ENCODE measurements around the gene HSPG2. TPM values are rescaled to one million over a fixed set of nuclear protein-coding genes. Genes with fewer than 3 reads are reported as not detected.

HSPG2 gene
- total and polyA plus RNA-seq, 10 of the 15 experiments (the other 5 are each of a cell fraction or from before 2014, with no cell fraction given): 0.30 to 3.4 (median 0.73) TPM; not detected in 2

DNA sequence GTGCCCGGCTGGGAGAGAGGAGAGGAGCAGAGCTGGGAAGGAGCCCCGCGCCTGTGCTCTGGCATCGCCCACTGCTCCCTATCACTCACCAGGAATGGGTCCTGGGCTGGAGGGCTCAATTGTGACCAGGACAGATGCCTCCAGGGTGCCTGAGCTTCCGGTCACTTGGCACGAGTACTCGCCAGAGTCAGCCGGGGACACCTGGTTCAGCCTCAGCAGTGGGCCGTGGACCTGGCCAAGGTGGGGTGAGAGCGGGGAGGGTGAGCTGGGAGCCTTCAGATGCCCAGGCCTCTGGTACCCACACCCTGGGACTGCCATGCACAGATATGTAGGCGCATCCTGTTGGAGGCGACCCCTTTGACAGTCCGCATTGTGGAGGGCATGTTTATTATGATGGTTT lies 93.9 kb downstream of the HSPG2 start:
- DNase-seq (ENCODE audit: low read depth, low spot score): no peak
- no peak overlapping the region for H3K27ac ChIP-seq (ENCODE audit: control insufficient read depth, insufficient read depth)
- ATAC-seq: no peak
- H2AFZ ChIP-seq (ENCODE audit: control insufficient read depth, low read depth, low read length): no peak overlapping the region
- CTCF ChIA-PET: no interaction called here
- H3K9ac ChIP-seq (ENCODE audit: control insufficient read depth, insufficient read depth, low read length): no peak overlapping the region
- no peaks in the 10 kb centered on the region for H3K9me3 ChIP-seq (replicated peaks; ENCODE audit: control insufficient read depth, insufficient read depth, low read length)
- POLR2A ChIA-PET: no interaction called here
- no peaks in the 10 kb centered on the region for H4K20me1 ChIP-seq (ENCODE audit: control insufficient read depth, insufficient read depth)
- H3K36me3 ChIP-seq (ENCODE audit: control insufficient read depth in 2 of 2, insufficient read depth in 2 of 2, low read length in 1 of 2): no peaks in the 10 kb centered on the region
- intact Hi-C loops (cut with micrococcal nuclease; ENCODE audit: unreplicated experiment) (no loop called here), in situ Hi-C loops (cut with MboI) (no loop called here)
- 67% methylated on average over 9 of the region's 13 CpGs for WGBS (ENCODE audit: insufficient coverage, insufficient replicate concordance, low lambda C conversion rate, missing lambda C conversion rate)
- no TSS peak for BruUV-seq (replicated peaks)
- TF ChIP-seq CBX5 (IDR thresholded peaks at IDR 0.05; ENCODE audit: low read depth): no peak
- no peak for TF ChIP-seq MYB (IDR thresholded peaks at IDR 0.05; ENCODE audit: borderline replicate concordance, low read depth, low read length)
- no peak for TF ChIP-seq TARDBP (IDR thresholded peaks at IDR 0.05; ENCODE audit: borderline replicate concordance)
- TF ChIP-seq, protein P1, sequence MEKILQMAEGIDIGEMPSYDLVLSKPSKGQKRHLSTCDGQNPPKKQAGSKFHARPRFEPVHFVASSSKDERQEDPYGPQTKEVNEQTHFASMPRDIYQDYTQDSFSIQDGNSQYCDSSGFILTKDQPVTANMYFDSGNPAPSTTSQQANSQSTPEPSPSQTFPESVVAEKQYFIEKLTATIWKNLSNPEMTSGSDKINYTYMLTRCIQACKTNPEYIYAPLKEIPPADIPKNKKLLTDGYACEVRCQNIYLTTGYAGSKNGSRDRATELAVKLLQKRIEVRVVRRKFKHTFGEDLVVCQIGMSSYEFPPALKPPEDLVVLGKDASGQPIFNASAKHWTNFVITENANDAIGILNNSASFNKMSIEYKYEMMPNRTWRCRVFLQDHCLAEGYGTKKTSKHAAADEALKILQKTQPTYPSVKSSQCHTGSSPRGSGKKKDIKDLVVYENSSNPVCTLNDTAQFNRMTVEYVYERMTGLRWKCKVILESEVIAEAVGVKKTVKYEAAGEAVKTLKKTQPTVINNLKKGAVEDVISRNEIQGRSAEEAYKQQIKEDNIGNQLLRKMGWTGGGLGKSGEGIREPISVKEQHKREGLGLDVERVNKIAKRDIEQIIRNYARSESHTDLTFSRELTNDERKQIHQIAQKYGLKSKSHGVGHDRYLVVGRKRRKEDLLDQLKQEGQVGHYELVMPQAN (conservative IDR thresholded peaks at IDR 0.05): no peak
- TF ChIP-seq SMAD1 (IDR thresholded peaks at IDR 0.05; ENCODE audit: low read depth, partially characterized antibody): no peak
- TF ChIP-seq POLR2AphosphoS2 (IDR thresholded peaks at IDR 0.05; ENCODE audit: low read depth, low read length): no peak
- TF ChIP-seq KDM1A (IDR thresholded peaks at IDR 0.05; ENCODE audit: borderline replicate concordance): no peak
- no peak for TF ChIP-seq RBBP5 (conservative IDR thresholded peaks at IDR 0.05)
- no peak for TF ChIP-seq PML (IDR thresholded peaks at IDR 0.05; ENCODE audit: low read length)
- TF ChIP-seq HDGF (IDR thresholded peaks at IDR 0.05): no peak
- no peak for TF ChIP-seq IRF4 (IDR thresholded peaks at IDR 0.05; ENCODE audit: low read depth, low read length)
- TF ChIP-seq, protein P2, sequence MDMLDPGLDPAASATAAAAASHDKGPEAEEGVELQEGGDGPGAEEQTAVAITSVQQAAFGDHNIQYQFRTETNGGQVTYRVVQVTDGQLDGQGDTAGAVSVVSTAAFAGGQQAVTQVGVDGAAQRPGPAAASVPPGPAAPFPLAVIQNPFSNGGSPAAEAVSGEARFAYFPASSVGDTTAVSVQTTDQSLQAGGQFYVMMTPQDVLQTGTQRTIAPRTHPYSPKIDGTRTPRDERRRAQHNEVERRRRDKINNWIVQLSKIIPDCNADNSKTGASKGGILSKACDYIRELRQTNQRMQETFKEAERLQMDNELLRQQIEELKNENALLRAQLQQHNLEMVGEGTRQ (IDR thresholded peaks at IDR 0.05; ENCODE audit: borderline replicate concordance, low read depth, low read length): no peak
- TF ChIP-seq ZNF24 (IDR thresholded peaks at IDR 0.05): no peak
- no peak for TF ChIP-seq MTA2 (IDR thresholded peaks at IDR 0.05; ENCODE audit: low read depth)
- TF ChIP-seq, protein P3, sequence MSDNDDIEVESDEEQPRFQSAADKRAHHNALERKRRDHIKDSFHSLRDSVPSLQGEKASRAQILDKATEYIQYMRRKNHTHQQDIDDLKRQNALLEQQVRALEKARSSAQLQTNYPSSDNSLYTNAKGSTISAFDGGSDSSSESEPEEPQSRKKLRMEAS (IDR thresholded peaks at IDR 0.05; ENCODE audit: low read depth, low read length): no peak
- TF ChIP-seq, protein P4, sequence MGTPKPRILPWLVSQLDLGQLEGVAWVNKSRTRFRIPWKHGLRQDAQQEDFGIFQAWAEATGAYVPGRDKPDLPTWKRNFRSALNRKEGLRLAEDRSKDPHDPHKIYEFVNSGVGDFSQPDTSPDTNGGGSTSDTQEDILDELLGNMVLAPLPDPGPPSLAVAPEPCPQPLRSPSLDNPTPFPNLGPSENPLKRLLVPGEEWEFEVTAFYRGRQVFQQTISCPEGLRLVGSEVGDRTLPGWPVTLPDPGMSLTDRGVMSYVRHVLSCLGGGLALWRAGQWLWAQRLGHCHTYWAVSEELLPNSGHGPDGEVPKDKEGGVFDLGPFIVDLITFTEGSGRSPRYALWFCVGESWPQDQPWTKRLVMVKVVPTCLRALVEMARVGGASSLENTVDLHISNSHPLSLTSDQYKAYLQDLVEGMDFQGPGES (IDR thresholded peaks at IDR 0.05): no peak
- RAD21 ChIA-PET (ENCODE audit: unreplicated experiment): no interaction called here
- no peak overlapping the region for H3K4me3 ChIP-seq
- H3K4me1 ChIP-seq (ENCODE audit: control insufficient read depth, insufficient read depth, low read length): no peaks in the 10 kb centered on the region
- no peaks in the 10 kb centered on the region for H3K79me2 ChIP-seq (ENCODE audit: control insufficient read depth, insufficient read depth, low read length)
- H3K4me2 ChIP-seq (ENCODE audit: control insufficient read depth, insufficient read depth): no peak overlapping the region
- SMC1A ChIA-PET (ENCODE audit: uncharacterized antibody, unreplicated experiment): no interaction called here
- H3K27me3 ChIP-seq (replicated peaks in 1 of 2; ENCODE audit: control insufficient read depth in 2 of 2, insufficient read depth in 2 of 2, low read length in 1 of 2): no peaks in the 10 kb centered on the region
- no peak for FAIRE-seq

Data from GM12878 (cell line).